OCI-LY3 (cell line): Measurements from ENCODE around the gene KDELR3.

Experiments used
- EZH2phosphoT487 ChIP-seq: fragments of 200-600 bp; shearing (Covaris generic); IDR thresholded peaks from 2 replicates; pipeline ENCODE4 v1.6.1; 2018; ENCODE audit warnings: antibody characterized with exemption, mixed run types, low read depth
- TF ChIP-seq, protein P1 (sequence below): fragments of 200-600, 300-600 bp; sonication (generic); IDR thresholded peaks from 2 replicates; pipeline ENCODE4 v1.5.1; 2014; ENCODE audit warnings: antibody characterized with exemption, low read length, low read depth

DNA sequence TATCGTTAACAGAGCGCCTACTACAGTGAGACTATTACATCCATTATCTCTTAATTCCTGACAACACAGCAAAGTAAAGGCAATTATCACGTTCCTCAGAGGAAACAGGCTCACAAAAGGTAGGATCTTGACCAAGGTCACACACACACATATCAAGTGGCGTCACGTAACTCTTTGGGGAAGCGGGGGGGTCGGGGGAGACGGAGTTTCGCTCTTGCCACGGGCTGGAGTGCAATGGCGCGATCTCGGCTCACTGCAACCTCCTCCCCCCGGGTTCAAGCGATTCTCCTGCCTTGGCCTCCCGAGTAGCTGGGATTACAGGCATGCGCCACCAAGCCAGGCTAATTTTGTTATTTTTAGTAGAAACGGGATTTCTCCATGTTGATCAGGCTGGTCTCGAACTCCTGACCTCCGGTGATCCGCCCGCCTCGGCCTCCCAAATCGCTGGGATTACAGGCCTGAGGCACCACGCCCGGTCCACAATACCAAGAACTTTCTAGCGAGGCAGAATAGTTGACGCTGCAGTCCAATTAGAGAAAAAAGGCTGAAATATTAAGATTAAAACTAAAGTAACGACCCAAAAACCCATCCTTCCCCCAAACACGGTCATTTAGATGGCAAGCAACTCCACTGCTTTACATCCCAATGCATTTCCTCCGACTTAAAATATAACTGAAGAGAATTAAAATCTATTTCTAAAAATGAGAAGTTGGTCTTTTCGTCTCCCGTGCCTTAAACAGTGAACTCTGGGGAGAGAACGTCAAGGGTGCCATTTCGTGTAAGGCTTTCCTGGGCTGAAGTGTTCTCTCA is 37.0 kb downstream of the KDELR3 start:
- TF ChIP-seq EZH2phosphoT487, result no peak
- TF ChIP-seq, protein P1, sequence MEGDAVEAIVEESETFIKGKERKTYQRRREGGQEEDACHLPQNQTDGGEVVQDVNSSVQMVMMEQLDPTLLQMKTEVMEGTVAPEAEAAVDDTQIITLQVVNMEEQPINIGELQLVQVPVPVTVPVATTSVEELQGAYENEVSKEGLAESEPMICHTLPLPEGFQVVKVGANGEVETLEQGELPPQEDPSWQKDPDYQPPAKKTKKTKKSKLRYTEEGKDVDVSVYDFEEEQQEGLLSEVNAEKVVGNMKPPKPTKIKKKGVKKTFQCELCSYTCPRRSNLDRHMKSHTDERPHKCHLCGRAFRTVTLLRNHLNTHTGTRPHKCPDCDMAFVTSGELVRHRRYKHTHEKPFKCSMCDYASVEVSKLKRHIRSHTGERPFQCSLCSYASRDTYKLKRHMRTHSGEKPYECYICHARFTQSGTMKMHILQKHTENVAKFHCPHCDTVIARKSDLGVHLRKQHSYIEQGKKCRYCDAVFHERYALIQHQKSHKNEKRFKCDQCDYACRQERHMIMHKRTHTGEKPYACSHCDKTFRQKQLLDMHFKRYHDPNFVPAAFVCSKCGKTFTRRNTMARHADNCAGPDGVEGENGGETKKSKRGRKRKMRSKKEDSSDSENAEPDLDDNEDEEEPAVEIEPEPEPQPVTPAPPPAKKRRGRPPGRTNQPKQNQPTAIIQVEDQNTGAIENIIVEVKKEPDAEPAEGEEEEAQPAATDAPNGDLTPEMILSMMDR, result no peak
